Endothelial cell of umbilical vein (primary cell): ENCODE measurements around the gene WDFY2. TPM values are rescaled to one million over a fixed set of nuclear protein-coding genes. Genes with fewer than 3 reads are reported as not detected.

Experiments used
- BruUV-seq: library from RNA; stranded (reverse); fragments of 400-500 nt; replicated peaks from 2 replicates; lab custom pipeline; 2021; lab: Mats Ljungman, UMichigan
- CTCF ChIA-PET: fragments of 300-600, 350-600 bp; sonication (Branson Sonifier 250); formaldehyde crosslinking; loops from one replicate; lab custom pipeline; 2021; ENCODE audit warnings: antibody characterized with exemption, inconsistent platforms; lab: Charles Lee
- POLR2A ChIA-PET: fragments of 300-600, 350-600 bp; sonication (Branson Sonifier 250); formaldehyde crosslinking; loops from one replicate; lab custom pipeline; 2021; ENCODE audit warnings: antibody characterized with exemption, inconsistent platforms; lab: Charles Lee
- DNase-seq: peaks from one replicate; pipeline ENCODE4 v3.0.0-alpha.2; 2011; ENCODE audit warnings: low read depth, low spot score
- FAIRE-seq: peaks from 2 replicates; lab custom pipeline; 2011; peaks lifted over from hg19 to GRCh38; lab: Jason Lieb, UNC
- H2AFZ ChIP-seq: 2 replicates; pipeline ENCODE4 v1.6.0; 2012; ENCODE audit warnings: low read depth, low read length, control low read depth, inconsistent platforms
- H3K27ac ChIP-seq: 2 replicates; pipeline ENCODE4 v1.5.1; 2011; ENCODE audit warnings: low read depth, mild to moderate bottlenecking, control low read depth, low read length, moderate library complexity; ENCODE audit not compliant: insufficient read depth
- H3K27me3 ChIP-seq, 2 experiments: 2 replicates each; pipeline versions ENCODE4 v1.6.0 to v1.6.1; 2011; ENCODE audit warnings: low read length in 2 of 2, mixed read lengths in 1 of 2; ENCODE audit not compliant: control insufficient read depth in 2 of 2, insufficient read depth in 2 of 2
- H3K36me3 ChIP-seq, 2 experiments: 2 replicates in 1 of 2; 3 replicates in 1 of 2; pipeline ENCODE4 v1.5.1; 2011; ENCODE audit warnings: low read length in 2 of 2, mild to moderate bottlenecking in 1 of 2, moderate library complexity in 1 of 2; ENCODE audit not compliant: control insufficient read depth in 2 of 2, insufficient read depth in 2 of 2; ENCODE audit errors: extremely low read depth in 1 of 2
- H3K4me1 ChIP-seq: 3 replicates; pipeline ENCODE4 v1.5.1; 2011; ENCODE audit warnings: mild to moderate bottlenecking, low read length; ENCODE audit not compliant: control insufficient read depth, insufficient read depth; ENCODE audit errors: extremely low read depth
- H3K4me2 ChIP-seq: 2 replicates; pipeline ENCODE4 v1.6.1; 2011; ENCODE audit warnings: low read length, control low read depth, mixed read lengths; ENCODE audit not compliant: insufficient read depth
- H3K4me3 ChIP-seq, 3 experiments: fragments of 200-600 bp in 1 of 3; sonication (generic), shearing (Covaris generic) in 1 of 3; replicated peaks in 1 of 3; 2 replicates each; pipeline ENCODE4 v1.5.1; 2011 to 2016; ENCODE audit warnings: control low read depth in 3 of 3, low read length in 3 of 3, mild to moderate bottlenecking in 2 of 3, inconsistent platforms in 1 of 3, low read depth in 1 of 3, moderate library complexity in 1 of 3; ENCODE audit not compliant: insufficient read depth in 1 of 3
- H3K79me2 ChIP-seq: 2 replicates; pipeline ENCODE4 v1.6.0; 2012; ENCODE audit warnings: low read length, inconsistent platforms; ENCODE audit not compliant: control insufficient read depth, insufficient read depth
- H3K9ac ChIP-seq: replicated peaks from 2 replicates; pipeline ENCODE3; 2011; ENCODE audit warnings: low read length, control low read depth; ENCODE audit not compliant: insufficient read depth; ENCODE audit errors: extremely low read depth
- H3K9me1 ChIP-seq: replicated peaks from 3 replicates; pipeline ENCODE4 v1.6.0; 2011; ENCODE audit warnings: mild to moderate bottlenecking, low read length; ENCODE audit not compliant: control insufficient read depth, insufficient read depth; ENCODE audit errors: extremely low read depth
- H3K9me3 ChIP-seq: replicated peaks from 2 replicates; pipeline ENCODE4 v1.5.1; 2012; ENCODE audit warnings: low read length, inconsistent platforms; ENCODE audit not compliant: control insufficient read depth, insufficient read depth
- H4K20me1 ChIP-seq: replicated peaks from 2 replicates; pipeline ENCODE3; 2011; ENCODE audit warnings: mild to moderate bottlenecking, low read length; ENCODE audit not compliant: control insufficient read depth, insufficient read depth; ENCODE audit errors: extremely low read depth
- CTCF ChIP-seq, 2 donors: IDR thresholded peaks; 1 replicate in 1 of 2; 2 replicates in 1 of 2; pipeline ENCODE4 v1.5.1; 2011; ENCODE audit warnings: low read length in 2 of 2, mild to moderate bottlenecking in 2 of 2, moderate library complexity in 2 of 2, control low read depth in 1 of 2, inconsistent platforms in 1 of 2, low read depth in 1 of 2; ENCODE audit not compliant: insufficient read depth in 1 of 2; ENCODE audit errors: extremely low read depth in 1 of 2
- EZH2 ChIP-seq: IDR thresholded peaks from 2 replicates; pipeline ENCODE4 v1.6.1; 2012; ENCODE audit warnings: borderline replicate concordance, low read depth, mild to moderate bottlenecking, moderate library complexity, low read length, inconsistent platforms; ENCODE audit not compliant: severe bottlenecking
- FOS ChIP-seq: IDR thresholded peaks from 2 replicates; pipeline ENCODE4 v1.6.1; 2011; ENCODE audit warnings: mild to moderate bottlenecking, low read length, moderate library complexity, borderline replicate concordance; ENCODE audit not compliant: insufficient read depth
- GATA2 ChIP-seq: IDR thresholded peaks from 2 replicates; pipeline ENCODE4 v1.7.0; 2011; ENCODE audit warnings: low read depth, mild to moderate bottlenecking, moderate library complexity, mixed read lengths, low read length; ENCODE audit not compliant: insufficient read length, insufficient read depth
- JUN ChIP-seq: IDR thresholded peaks from 2 replicates; pipeline ENCODE4 v1.6.1; 2011; ENCODE audit warnings: borderline replicate concordance, low read depth; ENCODE audit not compliant: insufficient read length, insufficient read depth
- MYC ChIP-seq: IDR thresholded peaks from one replicate; pipeline ENCODE4 v1.6.1; 2011; ENCODE audit warnings: mild to moderate bottlenecking, low read depth, low read length
- dilution Hi-C: fragments of 300-500 bp; cut with MboI; formaldehyde crosslinking; loops from one replicate; pipeline ENCODE4 v1.15.0; 2019; ENCODE audit warnings: low sequenced_read_pairs; ENCODE audit not compliant: extremely low pct_ligation_motif_present
- intact Hi-C: fragments of 100-400 bp; cut with micrococcal nuclease; formaldehyde crosslinking; loops from one replicate; pipeline ENCODE4 v1.10.0; 2022
- polyA plus RNA-seq, 4 experiments: library from polyadenylated mRNA; depleted of rRNA in 3 of 4; stranded (reverse) in 3 of 4; unstranded in 1 of 4; fragments of >200 nt; gene quantifications; 2 replicates each; pipeline versions ENCODE4 v1.2.1 to v1.2.3, GENCODE V29; 2011 to 2012; ENCODE audit warnings: missing spikeins in 1 of 4
- total RNA-seq: library from RNA; stranded (reverse); gene quantifications from 2 replicates; pipeline ENCODE4 v1.2.3, GENCODE V29; 2021

The WDFY2 gene
- total and polyA plus RNA-seq, 2 donors (not counting 3 experiments of a cell fraction or from before 2014, with no cell fraction given), result 2.1 to 5.5 TPM

- no peak overlapping the region for H3K4me3 ChIP-seq
- ChIA-PET CTCF (interaction anchor here (0.9 kb wide), 1 partner anchor 103 kb away, joined by 3 read pairs; no protein-coding TSS in a partner anchor), POLR2A (no interaction called here)
- no peak overlapping the region for H2AFZ ChIP-seq
- H3K79me2 ChIP-seq, result no peaks in the 10 kb centered on the region
- no peaks in the 10 kb centered on the region for H3K36me3 ChIP-seq
- TF ChIP-seq FOS (no peak), CTCF (IDR thresholded peaks at IDR 0.05; ENCODE audit: extremely low read depth in 1 of 2, insufficient read depth in 1 of 2, low read depth in 1 of 2, low read length in 2 of 2) (no peak), GATA2 (no peak), EZH2 (no peak), JUN (no peak), MYC (no peak)
- dilution Hi-C loops (no loop called here), intact Hi-C loops (loop anchor here (10.0 kb wide), 1 partner anchor 184 kb away; the partner anchor contains the start of gene WDFY2)
- no peak overlapping the region for H3K27ac ChIP-seq
- H3K9ac ChIP-seq, result no peak overlapping the region
- DNase-seq (no peak), FAIRE-seq (no peak)
- no TSS peak for BruUV-seq
- peaks cover 11% of the 10 kb centered on the region for H3K4me1 ChIP-seq
- H3K4me2 ChIP-seq, result no peak overlapping the region
- no peaks in the 10 kb centered on the region for H3K9me1 ChIP-seq
- no peaks in the 10 kb centered on the region for H3K9me3 ChIP-seq
- no peaks in the 10 kb centered on the region for H4K20me1 ChIP-seq
- H3K27me3 ChIP-seq, result no peaks in the 10 kb centered on the region
Measured at GRCh38 chr13:51768378-51768921, 184.2 kb downstream of the WDFY2 start.
